Measurements from ENCODE around the gene NR2E1. TPM values are rescaled to one million over a fixed set of nuclear protein-coding genes. Genes with fewer than 3 reads are reported as not detected.

NR2E1 gene
- total RNA-seq, 1 donor from 2014 or later: not detected

DNA sequence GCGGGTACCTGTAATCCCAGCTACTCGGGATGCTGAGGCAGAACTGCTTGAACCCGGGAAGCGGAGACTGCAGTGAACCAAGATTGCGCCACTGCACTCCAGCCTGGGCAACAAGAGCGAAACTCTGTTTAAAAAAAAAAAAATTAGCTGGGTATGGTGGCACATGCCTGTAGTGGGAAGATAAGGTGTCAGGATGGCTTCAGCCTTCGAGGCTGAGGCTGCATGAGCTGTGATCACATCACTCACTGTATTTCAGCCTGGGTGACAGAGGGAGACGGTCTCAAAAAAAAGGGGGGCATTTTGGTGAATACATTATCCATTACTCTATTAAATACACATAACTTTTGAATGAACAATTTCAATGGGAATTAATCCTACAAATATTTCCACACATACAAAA, 62.6 kb downstream of the NR2E1 start:
- DNase-seq: no peak
- TF ChIP-seq, protein P1, sequence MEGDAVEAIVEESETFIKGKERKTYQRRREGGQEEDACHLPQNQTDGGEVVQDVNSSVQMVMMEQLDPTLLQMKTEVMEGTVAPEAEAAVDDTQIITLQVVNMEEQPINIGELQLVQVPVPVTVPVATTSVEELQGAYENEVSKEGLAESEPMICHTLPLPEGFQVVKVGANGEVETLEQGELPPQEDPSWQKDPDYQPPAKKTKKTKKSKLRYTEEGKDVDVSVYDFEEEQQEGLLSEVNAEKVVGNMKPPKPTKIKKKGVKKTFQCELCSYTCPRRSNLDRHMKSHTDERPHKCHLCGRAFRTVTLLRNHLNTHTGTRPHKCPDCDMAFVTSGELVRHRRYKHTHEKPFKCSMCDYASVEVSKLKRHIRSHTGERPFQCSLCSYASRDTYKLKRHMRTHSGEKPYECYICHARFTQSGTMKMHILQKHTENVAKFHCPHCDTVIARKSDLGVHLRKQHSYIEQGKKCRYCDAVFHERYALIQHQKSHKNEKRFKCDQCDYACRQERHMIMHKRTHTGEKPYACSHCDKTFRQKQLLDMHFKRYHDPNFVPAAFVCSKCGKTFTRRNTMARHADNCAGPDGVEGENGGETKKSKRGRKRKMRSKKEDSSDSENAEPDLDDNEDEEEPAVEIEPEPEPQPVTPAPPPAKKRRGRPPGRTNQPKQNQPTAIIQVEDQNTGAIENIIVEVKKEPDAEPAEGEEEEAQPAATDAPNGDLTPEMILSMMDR (IDR thresholded peaks at IDR 0.05): no peak
- Histone ChIP-seq H3K27me3 (no peaks in the 10 kb centered on the region), H3K27ac (no peak overlapping the region), H3K4me3 (no peak overlapping the region), H3K4me1 (no peaks in the 10 kb centered on the region), H3K9me3 (no peaks in the 10 kb centered on the region), H3K36me3 (no peaks in the 10 kb centered on the region)
- ATAC-seq: no peak
- intact Hi-C loops (cut with DNase I): no loop called here

DNA sequence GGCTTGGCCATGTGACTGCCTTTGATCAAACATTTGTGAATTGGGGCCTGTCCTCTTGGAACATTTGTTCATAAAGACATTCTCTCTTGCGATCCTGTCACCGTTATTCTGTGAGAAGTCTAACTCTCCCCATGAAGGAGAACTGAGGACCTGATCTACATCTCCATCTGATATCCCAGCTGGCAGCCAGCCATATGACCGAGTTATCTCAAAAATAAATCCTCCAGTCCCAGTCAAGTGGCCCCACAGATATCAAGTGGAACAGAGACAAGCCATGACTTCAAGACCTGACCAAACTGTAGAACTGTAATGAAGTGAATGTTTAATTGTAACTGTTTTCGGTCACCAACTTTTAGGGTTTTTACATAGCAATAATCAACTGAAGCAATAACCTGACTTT, 69.3 kb downstream of the NR2E1 start:
- intact Hi-C loops (cut with DNase I): no loop called here
- TF ChIP-seq, protein P1 (IDR thresholded peaks at IDR 0.05): no peak

DNA sequence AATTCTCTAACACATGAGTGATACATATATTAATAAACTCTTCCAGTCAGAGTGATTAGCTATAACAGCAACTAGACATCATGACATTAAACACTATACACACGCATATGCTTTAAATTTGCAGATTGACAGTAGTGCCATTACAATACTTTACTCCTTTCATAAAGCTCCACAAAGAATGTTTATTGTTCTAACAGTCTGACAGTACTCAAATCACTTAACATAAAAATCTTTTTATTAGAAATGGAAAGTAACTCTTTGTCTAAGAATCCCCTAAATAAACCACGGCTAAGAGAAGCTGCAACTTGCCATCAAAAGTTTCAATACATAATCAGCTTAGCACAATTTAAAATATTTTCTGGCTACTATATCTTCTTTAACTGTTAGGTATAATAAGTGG, 71.0 kb downstream of the NR2E1 start:
- no peaks in the 10 kb centered on the region for H3K27me3 ChIP-seq
- H3K4me1 ChIP-seq: no peaks in the 10 kb centered on the region
- H3K9me3 ChIP-seq: no peaks in the 10 kb centered on the region
- intact Hi-C loops (cut with DNase I): no loop called here
- no peak overlapping the region for H3K27ac ChIP-seq
- H3K36me3 ChIP-seq: no peaks in the 10 kb centered on the region
- no peak for DNase-seq
- TF ChIP-seq, protein P1 (IDR thresholded peaks at IDR 0.05): no peak
- no peak for ATAC-seq
- H3K4me3 ChIP-seq: no peak overlapping the region

More for the DNA sequence above, 69.3 kb downstream of the NR2E1 start:
- H3K9me3 ChIP-seq: no peaks in the 10 kb centered on the region
- no peaks in the 10 kb centered on the region for H3K27me3 ChIP-seq
- ATAC-seq (no peak), DNase-seq (no peak)
- no peak overlapping the region for H3K27ac ChIP-seq
- no peaks in the 10 kb centered on the region for H3K36me3 ChIP-seq
- H3K4me1 ChIP-seq: no peaks in the 10 kb centered on the region
- H3K4me3 ChIP-seq: no peak overlapping the region

DNA sequence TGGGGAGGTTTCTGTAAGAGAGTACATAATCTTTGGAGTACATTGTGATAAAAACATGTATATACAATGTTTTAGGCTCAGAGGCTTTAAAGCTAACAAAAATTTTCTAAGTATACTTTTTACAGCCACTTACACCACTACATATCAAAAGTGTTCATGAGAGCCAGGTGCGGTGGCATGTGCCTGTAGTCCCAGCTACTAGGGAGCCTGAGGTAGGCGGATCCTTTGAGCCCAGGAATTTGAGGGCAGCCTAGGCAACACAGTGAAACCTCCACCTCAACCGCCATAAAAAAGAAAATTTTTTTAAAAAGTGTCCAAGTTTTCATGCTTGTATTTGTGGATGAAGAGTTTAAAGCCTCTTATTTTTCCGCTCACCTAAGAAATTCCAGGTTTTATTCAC, 72.5 kb downstream of the NR2E1 start:
- H3K4me3 ChIP-seq: no peak overlapping the region
- H3K9me3 ChIP-seq: peaks cover 6% of the 10 kb centered on the region
- no peak overlapping the region for H3K27ac ChIP-seq
- no peaks in the 10 kb centered on the region for H3K27me3 ChIP-seq
- intact Hi-C loops (cut with DNase I): no loop called here
- H3K36me3 ChIP-seq: no peaks in the 10 kb centered on the region
- DNase-seq (no peak), ATAC-seq (peak; percentile 71)
- no peaks in the 10 kb centered on the region for H3K4me1 ChIP-seq
- TF ChIP-seq, protein P1 (IDR thresholded peaks at IDR 0.05): no peak

Other genes with a start within 250 kb of the NR2E1 start
- 118 TPM for gene SEC63, start 207.8 kb upstream of the NR2E1 start, total RNA-seq
- 59.3 TPM for gene OSTM1, start 91.3 kb upstream of the NR2E1 start, total RNA-seq
- gene SNX3, start 95.0 kb downstream of the NR2E1 start, total RNA-seq: 179 TPM
- gene AFG1L, start 129.0 kb downstream of the NR2E1 start, total RNA-seq: 7.7 TPM